HG02610 (cell line): ENCODE data around the gene TRIM54.

Experiments used
- ATAC-seq: cut with Tn5 transposase; IDR thresholded peaks from one replicate; pipeline ENCODE4 v1.9.1; 2021; ENCODE audit warnings: mild to moderate bottlenecking, moderate library complexity; ENCODE audit not compliant: unreplicated experiment

The TRIM54 gene, protein sequence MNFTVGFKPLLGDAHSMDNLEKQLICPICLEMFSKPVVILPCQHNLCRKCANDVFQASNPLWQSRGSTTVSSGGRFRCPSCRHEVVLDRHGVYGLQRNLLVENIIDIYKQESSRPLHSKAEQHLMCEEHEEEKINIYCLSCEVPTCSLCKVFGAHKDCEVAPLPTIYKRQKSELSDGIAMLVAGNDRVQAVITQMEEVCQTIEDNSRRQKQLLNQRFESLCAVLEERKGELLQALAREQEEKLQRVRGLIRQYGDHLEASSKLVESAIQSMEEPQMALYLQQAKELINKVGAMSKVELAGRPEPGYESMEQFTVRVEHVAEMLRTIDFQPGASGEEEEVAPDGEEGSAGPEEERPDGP

DNA sequence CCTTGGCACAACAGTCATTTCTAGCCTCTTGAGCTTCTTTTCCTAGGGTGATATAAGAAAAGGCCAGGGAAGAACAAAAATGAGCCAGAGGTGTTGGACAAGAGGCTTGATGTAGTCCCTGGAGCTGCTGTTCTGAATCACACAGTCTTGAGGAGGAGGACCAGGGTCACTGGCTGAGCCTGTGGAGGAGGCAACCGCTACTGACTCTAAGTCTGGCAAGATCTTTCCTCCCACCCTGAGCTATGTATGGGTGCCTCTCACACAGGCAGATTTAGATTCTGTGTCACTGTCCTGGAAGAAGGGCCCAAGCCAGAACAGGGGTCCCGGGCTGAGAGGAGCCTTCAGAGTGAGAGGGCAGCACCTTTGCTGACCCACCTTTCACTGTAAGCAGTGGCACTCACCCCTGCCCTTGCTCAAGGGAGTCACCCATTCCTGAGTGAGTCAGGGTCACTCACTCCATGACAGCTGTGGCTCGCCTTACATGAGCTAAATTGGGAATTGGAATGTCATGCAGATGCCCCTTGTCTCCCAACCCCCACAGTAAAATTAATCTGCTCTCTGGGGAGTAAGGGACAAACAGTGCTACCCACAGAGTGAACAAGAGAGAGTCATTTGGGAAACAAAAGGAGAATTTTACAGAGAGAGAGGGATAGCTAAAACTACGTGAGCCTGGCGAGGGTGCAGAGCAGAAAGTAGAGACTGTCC, at the start of gene TRIM54:
Gene TRIM54, plus strand, starts transcription at position 575 of the 705 bp plus-strand sequence. CDS start 303 bp downstream, outside the sequence.
- no peak for ATAC-seq

DNA sequence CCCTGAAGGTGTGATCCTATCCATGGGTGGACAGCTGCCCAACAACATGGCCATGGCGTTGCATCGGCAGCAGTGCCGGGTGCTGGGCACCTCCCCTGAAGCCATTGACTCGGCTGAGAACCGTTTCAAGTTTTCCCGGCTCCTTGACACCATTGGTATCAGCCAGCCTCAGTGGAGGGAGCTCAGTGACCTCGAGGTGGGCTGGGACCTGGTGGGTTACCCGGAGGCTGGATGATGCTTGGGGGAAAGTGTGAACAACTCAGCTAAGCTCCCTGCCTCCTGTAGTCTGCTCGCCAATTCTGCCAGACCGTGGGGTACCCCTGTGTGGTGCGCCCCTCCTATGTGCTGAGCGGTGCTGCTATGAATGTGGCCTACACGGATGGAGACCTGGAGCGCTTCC, 48.9 kb upstream of the TRIM54 start:
- ATAC-seq = no peak

DNA sequence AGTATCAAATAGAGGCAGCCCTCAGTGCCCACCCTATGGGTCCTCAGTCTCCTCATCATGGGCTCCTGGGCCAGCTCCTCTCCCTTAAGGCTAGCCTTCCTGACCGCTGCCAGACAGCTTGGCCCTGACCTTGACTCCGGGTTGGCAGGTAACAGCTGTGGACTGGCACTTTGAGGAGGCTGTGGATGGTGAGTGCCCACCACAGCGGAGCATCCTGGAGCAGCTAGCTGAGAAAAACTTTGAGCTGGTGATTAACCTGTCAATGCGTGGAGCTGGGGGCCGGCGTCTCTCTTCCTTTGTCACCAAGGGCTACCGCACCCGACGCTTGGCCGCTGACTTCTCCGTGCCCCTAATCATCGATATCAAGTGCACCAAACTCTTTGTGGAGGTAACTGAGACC, 46.1 kb upstream of the TRIM54 start:
- no peak for ATAC-seq

DNA sequence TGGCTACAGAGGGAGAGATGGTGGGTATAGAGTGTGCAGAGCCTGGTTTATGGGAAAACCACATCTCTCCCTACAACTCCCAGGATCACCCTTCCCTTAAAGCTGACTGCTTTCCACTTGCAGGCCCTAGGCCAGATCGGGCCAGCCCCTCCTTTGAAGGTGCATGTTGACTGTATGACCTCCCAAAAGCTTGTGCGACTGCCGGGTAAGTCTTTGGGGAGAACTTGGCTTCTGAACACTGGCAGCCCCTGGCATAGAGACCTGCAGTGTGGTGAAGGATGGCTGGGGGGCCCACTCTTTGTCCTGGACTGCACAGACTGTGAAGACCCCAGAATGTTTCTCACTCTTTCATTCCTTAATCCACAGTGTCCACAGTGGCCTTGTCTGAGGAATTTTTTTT, 45.6 kb upstream of the TRIM54 start:
- ATAC-seq = no peak

DNA sequence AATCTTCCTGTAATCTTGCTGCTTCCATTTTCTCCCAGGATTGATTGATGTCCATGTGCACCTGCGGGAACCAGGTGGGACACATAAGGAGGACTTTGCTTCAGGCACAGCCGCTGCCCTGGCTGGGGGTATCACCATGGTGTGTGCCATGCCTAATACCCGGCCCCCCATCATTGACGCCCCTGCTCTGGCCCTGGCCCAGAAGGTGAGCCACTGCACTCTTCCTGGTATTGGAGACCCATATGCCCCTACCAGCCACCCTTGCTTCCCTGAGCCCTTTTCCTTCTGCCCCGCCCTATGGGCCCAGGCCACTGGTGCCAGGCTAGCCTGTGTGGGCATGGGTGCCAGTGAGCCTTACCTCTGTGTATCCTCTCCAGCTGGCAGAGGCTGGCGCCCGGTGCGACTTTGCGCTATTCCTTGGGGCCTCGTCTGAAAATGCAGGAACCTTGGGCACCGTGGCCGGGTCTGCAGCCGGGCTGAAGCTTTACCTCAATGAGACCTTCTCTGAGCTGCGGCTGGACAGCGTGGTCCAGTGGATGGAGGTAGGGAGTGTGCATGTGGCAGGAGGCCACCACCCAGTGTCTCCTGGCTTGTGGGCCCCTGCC, 44.8 kb upstream of the TRIM54 start:
- ATAC-seq = no peak

DNA sequence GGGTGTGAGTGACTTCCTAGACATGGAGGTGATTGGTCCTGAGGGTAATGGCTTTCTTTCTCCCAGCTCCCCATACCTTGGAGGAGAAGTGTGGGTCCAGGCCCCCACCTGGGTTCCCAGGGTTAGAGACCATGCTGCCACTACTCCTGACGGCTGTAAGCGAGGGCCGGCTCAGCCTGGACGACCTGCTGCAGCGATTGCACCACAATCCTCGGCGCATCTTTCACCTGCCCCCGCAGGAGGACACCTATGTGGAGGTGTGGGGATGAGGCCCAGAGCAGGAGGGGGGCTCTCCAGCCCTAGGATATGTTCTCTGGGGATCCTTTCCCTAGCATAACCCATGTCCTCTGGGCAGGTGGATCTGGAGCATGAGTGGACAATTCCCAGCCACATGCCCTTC, 43.3 kb upstream of the TRIM54 start:
- ATAC-seq = no peak

DNA sequence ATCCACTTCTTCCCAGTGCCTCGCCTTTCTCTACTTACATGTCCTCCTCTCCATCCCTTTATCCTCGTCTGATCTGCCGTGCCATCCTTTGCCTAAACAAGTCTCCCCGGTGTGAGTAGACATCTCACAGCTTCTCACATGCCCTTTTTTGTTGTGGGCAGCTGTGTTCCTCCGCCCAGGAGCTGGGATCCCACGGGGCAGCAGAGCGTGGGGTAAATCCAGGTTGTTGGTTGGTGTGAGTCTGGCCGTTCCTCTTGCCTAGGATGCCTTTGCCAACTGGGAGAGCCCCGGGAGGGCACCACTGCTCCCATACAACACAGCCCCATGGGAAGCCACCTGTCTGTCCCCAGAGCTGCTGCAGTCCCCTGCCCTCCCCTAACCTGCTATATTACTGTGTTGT, 41.8 kb upstream of the TRIM54 start:
- ATAC-seq = no peak

DNA sequence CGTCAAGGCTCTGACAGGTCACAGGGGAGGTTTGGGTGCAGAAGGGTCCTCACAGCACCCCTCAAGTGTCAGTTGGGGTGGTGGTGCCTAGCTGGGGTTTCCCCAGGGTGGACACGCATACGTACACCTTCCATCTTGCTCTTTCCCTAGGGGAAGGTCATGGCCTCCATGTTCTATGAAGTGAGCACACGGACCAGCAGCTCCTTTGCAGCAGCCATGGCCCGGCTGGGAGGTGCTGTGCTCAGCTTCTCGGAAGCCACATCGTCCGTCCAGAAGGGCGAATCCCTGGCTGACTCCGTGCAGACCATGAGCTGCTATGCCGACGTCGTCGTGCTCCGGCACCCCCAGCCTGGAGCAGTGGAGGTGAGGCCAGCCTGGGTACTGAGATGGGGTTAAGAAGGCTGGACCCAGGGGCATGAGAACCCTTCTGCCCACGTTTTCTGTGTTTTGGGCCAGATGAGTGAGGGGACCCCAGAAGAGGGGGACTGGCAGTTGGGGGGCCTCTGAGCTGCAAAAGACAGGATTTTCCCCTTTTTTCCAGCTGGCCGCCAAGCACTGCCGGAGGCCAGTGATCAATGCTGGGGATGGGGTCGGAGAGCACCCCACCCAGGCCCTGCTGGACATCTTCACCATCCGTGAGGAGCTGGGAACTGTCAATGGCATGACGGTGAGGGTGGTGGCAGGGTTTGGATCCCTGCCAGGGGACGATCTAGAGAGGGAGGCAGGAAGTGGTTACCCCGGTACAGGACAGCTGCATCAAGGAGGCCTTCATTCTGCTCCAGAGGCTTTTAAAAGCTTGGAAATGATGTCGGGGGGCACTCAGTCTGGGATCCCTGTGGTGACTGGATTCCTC, 40.2 kb upstream of the TRIM54 start:
- no peak for ATAC-seq

DNA sequence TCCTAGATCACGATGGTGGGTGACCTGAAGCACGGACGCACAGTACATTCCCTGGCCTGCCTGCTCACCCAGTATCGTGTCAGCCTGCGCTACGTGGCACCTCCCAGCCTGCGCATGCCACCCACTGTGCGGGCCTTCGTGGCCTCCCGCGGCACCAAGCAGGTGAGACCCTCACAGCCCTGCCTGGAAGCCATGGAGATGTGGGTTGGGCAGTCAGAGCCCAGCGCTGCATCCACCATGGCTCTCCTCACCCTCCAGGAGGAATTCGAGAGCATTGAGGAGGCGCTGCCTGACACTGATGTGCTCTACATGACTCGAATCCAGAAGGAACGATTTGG, 39.6 kb upstream of the TRIM54 start:
- no peak for ATAC-seq

DNA sequence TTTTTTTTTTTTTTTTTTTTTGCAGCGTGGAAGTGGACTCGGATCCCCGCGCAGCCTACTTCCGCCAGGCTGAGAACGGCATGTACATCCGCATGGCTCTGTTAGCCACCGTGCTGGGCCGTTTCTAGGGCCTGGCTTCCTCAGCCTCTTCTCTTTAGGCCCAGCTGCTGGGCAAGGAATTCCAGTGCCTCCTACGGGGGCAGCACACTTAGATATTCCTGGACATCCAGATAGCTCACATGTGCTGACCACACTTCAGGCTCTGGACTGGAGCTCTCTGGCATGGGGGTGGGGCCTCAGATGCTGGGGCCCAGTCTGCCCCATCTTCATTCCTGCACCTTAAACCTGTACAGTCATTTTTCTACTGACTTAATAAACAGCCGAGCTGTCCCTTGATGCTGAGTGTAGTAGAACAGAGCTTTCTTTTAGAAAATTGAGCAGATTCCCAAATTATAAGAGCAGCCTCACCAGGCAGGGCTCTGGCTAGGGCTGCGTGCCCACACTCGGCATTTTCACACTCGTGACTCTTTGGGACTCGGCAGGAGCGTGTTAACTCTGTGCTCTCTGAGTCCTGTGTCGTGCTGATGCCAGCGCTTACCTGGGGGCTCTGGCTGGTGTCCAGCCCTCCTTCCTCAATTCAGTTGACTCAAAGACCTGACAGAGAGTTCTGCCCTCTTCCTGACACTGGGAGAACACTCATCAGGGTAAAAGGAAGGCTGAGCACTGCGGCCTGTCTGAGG, 38.7 kb upstream of the TRIM54 start:
- no peak for ATAC-seq

DNA sequence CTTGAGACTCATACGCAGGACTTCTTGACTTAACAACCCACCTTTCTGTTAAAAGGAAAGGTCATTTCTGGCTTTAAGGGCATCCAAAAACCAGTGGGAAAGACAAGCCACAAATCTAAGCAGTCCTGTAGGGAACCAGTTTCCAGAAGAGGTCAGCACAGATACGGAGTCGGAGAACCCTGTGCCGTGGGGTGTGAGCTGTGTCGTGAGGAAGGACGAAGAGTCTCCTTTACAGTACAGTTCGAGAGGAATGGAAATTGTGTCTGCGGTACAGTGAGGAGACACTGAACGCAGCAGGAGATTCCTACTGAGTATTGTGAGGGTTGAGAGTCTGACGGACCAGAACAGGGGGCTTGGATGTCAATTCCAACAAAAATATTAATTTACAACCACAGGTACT, 37.1 kb upstream of the TRIM54 start:
- no peak for ATAC-seq

DNA sequence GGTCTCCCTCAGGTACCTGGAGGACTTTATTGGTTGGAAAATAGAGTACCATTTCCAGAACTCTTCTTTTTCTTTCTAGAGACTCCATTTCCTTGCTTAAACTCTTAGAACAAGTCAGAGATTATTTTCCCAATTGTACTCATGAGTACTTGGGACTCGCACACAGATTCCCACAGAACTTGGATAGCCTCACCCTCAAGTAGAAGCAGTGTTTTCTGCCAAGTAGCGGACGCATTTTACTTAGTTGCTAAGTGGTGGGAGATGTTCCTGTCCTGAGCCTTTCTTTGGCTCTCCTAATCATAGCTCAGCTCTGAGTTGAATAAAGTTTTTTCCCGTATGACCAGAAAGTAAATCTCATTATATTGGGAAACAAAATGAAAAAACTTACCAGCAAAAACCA, 36.6 kb upstream of the TRIM54 start:
- no peak for ATAC-seq

DNA sequence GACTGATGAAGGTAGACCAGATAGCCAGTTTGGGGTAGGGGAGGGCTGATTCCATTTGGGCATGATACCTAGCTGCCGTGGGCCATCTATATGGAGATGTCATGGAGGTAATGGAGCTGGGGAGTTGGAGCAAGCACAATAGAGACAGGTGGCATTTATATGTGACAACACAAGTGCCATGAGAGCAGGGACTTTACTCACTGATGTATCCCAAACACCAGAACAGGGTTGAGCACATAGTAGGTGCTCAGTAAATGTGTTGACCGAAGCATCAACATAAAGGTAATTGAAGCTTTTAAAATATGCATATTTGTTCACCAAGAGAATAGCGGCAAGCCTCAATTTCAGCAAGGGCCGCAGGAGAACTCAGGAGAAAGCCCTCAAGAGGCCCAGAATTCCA, 34.3 kb upstream of the TRIM54 start:
- ATAC-seq = no peak

DNA sequence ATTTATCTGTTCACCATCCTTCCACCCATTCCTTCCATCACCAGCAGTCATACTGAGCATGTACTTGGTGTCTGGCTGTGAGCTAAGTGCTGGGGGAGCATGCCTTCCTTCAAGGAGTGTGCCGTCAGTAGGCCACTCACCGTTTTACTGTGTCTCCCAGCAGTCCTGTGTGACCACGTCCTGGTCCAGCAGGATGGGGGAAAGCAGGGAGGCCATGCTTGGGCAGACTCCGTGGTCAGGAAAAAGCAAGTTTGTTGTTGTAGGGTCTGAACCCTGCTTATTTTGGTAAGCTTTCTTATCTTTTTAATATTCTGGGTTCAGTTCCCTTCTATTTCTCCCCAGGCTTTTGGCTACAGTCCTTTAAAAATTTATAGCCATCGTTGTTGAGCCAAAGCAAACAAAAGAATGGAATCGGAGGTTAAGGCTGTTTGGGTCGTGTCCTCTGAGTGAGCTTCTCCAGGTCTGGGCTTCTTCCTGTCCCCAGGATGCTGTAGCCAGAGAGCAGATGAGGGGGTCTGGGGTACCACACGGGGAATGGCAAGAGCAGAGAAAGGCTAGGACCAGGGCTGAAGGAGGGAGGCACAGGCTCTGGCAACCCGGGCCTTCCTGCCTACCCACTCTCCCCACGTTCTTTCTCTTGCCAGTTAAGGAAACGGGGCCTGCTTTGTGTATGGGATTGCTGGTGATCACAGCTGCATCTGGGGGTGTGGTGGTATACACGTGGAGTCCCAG, 32.9 kb upstream of the TRIM54 start:
- ATAC-seq = no peak

DNA sequence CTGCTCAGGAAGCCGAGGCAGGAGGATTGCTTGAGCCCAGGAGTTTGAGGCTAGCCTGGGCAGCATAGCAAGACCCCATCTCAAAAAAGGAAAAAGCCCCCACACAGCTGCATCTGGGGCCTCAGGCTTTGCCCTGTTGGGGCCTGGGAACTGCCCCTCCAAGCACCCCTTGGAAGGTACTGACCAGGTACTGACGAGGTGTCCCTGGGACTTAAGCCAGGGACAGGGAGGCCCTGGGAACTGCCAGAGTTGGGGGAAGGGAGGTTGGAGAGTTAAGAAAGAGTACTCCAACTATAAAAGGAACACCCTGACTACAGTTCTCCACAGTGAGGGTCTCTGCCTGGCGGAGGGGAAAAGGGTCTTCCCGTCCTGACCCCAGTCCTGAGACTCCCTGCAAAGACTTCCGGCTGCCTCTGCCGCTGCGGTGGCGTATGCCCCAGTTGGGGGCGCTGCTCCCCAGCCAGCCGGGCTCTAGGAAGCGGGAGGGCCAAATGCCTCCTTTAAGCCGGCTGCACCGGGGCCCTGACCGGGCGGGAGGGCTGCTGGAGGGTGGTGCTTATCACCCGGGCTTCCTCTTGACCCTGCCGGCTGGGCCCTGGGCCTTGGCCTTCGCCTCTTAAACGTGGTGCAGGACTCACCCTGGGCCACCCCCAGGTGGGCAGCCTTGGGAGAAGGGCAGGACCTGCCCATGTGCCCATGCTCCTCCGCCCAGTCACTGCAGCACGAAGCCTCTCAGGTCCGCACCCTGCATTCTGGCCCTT, 32.2 kb upstream of the TRIM54 start:
- ATAC-seq = peak; percentile 45

DNA sequence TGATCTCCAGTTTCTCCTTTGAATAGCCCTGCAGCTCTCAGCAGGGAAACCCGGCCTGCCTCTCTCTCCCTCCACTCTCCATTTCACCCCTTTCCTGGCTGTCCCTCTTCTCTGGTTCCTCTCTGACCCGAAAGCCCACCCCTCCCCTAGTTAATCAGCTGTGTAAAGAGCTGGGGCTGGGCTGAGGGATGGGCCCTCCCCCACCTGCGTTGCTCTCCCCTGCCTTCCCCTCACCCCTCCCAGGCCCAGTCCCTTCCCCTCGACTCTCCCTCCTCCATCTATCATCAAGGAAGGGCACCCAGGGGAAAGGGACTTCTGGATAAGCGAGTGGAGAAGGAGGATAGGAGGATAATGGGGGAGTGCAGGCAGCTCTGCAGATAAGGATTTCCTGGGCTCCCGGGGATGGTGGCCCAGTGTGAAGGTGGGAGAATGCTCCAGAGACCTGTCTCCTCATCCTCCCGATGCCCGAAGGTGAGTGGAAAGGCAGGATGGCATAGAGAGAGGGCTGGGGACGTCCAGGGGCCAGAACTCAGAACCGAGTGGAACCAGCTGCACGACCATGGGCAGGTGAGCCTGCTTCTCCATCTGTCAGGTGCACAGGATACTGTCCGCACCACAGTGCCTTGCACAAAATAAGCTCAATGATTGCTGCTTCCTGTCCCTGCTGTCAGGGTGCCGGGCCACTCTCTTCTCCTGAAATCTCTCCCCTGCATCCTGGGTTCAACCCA, 31.4 kb upstream of the TRIM54 start:
- no peak for ATAC-seq

DNA sequence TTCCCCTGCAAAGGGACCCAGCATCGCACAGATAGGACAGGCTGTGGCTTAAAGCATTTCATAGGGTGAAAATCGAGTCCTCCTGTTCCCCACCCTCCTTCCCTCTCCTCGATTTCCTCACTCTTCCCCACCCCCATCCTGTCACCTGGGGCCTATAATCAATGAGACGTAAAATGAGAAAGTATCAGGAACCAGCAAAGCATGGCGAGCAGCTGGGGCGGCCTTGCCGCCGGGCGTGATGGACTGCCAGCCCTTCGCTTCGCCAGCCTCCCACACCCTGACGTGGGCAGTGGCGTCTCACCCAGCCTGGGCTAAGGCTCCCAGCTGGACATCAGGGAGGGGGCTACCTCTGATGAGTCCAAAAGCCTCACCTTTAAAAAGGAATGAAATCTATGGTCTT, 30.5 kb upstream of the TRIM54 start:
- no peak for ATAC-seq

DNA sequence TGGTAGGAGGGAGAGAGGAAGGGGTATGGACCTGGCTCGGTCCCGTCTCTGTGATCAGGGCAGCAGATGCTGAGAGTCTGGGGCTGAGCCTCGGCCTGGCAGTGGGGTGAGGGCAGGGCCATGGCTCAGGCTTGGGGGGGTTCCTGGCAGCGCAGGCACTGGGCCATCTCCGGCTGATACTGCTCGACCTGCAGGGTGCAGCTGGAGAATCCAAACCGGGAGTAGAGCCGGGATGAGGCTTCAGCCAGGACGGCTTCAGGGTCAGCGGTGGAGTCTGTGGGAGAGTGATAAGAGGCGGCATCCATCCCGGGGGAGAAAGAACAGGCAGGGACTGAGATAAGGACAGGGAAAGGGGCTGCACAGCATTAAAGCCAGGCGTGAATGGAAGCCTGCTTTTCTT, 27.0 kb upstream of the TRIM54 start:
- no peak for ATAC-seq

DNA sequence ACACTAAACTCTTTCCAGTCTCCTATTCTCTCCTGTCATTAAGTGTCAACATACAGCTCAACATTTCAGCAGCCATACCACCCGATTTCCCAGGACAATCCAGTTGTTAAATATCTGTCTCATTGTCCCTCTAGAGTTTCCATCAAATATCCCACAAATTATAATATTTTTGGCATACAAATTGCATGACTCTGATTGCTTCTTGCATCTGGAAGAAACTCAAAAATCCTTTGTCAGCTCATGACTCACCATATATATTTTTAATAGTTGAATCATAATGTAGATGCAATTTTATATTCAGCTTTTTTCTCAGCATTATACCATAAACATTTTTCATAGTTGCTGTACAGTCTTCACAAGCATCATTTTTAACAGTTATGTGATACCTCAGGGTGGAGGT, 26.6 kb upstream of the TRIM54 start:
- no peak for ATAC-seq
